HG02943 (cell line): ENCODE data around the gene PALM.
"Not testable (repeated sequence)": the region's sequence is repeated elsewhere in the genome, so short reads cannot be mapped to it uniquely, and the experiment has no call there.

Source experiments
- ATAC-seq: cut with Tn5 transposase; IDR thresholded peaks from one replicate; pipeline ENCODE4 v1.9.1; 2021; ENCODE audit warnings: mild to moderate bottlenecking, low read depth, moderate library complexity; ENCODE audit not compliant: unreplicated experiment

Gene PALM

GRCh38 chr19:702847-703246 lies 5.9 kb upstream of the PALM start:
- not testable (repeated sequence) for ATAC-seq

DNA sequence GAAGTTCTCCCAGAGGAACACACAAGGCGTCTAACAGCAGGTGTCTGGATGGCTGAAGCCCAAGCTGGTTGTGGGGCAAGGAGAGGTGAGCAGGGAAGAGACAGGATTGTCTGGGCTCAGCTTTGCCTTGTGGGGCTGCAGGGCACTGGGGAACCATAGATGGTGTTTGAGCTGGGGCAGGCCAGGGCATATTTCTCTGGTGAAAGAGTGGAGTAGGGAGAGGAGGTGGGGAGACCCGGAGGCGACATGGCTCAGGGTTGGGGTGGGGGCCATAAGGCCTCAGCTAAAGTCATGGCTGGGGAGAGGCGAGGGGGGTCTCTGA lies 5.4 kb upstream of the PALM start:
- ATAC-seq, result no peak

GRCh38 chr19:703651-704446 lies 4.9 kb upstream of the PALM start:
- ATAC-seq, result no peak

- no peak for ATAC-seq
Measured at GRCh38 chr19:704447-704741, 4.3 kb upstream of the PALM start.

- no peak for ATAC-seq
Measured at GRCh38 chr19:709196-709964, 645 bp downstream of the PALM start.

- no peak for ATAC-seq
Measured at GRCh38 chr19:709965-710571, 1.3 kb downstream of the PALM start.

DNA sequence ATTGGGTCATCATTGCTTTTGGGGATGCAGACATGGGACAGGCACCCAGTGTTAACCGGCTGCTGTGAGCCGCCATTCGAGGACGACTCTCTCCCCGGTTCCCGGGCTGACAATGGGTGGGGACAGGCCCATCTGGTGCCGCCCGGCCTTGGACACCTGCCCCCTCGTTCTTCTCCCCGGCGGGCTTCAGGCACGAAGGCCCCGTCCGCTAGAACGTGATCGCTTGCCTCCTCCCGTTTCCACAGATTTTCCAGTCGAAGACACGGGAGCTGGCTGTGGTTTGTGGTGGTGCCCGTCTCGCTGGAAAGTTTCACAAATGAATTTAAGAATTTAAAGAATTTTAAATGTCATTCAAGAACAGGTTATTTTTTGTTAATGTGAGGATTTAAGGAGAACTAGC lies 2.0 kb downstream of the PALM start:
- no peak for ATAC-seq

GRCh38 chr19:711254-711653 lies 2.5 kb downstream of the PALM start:
- ATAC-seq, result no peak

- no peak for ATAC-seq
Measured at GRCh38 chr19:715347-715746, 6.6 kb downstream of the PALM start.

DNA sequence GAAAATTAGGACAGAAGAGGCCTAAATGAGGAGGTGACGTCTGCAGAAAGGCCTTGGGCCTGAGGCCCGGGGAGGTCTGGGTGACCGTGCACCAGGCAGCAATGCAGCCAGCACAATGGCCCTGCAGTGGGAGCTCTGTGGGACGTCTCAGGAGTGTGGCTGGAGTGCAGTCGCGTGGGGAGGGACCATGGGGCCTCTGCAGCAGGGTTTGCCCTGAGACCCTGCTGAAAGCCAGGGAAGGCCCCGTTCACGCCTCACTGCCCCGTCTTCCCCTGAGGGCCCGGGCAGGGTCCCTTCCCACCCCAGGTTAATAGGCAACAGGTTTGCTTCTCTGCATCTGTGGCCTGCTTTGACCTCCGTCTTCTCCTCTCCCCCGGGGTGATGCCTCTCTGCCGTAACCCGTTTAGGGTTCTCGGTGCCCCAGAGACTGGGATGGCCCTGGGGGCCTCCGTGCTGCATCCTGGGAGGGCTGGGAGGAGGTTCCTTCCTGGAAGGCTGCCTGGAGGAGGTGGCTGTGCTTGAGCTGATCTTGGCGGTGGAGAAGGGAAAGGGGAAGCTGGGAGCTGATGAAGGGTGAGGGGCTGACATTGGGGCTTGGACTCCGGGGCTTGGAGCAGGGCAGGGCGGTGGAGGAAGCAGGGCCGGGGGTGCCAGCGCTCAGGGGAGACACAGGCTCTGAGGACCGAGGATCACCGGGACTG lies 9.7 kb downstream of the PALM start:
- ATAC-seq, result no peak

- no peak for ATAC-seq
Measured at GRCh38 chr19:718991-719512, 10.3 kb downstream of the PALM start.

GRCh38 chr19:719636-720344 lies 11.1 kb downstream of the PALM start:
- ATAC-seq, result no peak

- ATAC-seq, result no peak
Measured at GRCh38 chr19:720345-721160, 11.8 kb downstream of the PALM start.

- ATAC-seq, result no peak
Measured at GRCh38 chr19:722553-723101, 13.9 kb downstream of the PALM start.

DNA sequence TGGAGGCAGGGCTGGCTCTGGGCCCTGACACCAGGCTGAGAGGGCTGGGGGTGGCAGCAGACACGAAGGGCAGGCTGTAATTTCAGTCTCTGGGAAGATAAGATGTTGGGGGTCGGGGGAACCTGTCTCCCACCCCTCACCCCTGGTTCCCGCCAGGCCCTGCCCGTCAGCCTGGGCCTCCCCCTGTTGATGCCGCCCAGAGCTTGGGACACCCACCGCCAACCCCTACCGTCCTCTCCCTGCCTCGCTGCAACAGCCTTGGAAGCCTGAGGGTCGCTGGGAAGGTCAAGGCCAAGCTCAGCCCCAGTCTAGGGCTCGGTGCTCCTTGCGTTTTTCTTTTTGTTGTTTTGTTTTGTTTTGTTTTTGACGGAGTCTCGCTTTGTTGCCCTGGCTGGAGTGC lies 14.5 kb downstream of the PALM start:
- ATAC-seq, result no peak

GRCh38 chr19:723714-724113 lies 15.0 kb downstream of the PALM start:
- ATAC-seq, result no peak

DNA sequence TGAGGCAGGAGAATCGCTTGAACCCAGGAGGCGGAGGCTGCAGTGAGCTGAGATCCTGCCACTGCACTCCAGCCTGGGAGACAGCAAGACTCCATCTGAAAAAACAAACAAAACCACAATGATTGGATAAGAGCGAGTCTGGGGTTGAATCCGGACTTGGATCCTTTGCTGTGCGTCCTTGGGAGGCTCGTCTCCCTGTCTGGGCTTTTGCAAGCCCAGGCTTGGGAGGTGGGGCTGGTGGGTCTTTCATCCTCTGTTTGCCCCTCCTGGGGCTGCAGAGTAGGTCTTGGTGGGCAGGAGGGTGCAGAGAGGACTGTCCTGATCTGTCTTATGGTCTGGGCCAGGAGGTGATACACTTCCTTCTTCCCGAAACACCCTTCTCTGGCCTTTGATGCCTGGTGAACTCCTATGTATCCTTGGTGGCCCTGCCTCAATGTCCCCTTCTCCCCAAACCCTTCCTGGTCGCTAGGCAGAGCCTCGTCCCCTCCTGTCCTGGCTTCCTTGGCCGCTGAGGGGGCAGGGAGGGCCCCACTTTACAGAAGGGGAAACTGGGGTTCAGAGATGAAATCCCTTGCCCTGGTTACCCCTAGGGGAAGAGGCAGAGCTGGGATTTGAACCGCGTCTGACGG lies 16.8 kb downstream of the PALM start:
- ATAC-seq, result no peak

DNA sequence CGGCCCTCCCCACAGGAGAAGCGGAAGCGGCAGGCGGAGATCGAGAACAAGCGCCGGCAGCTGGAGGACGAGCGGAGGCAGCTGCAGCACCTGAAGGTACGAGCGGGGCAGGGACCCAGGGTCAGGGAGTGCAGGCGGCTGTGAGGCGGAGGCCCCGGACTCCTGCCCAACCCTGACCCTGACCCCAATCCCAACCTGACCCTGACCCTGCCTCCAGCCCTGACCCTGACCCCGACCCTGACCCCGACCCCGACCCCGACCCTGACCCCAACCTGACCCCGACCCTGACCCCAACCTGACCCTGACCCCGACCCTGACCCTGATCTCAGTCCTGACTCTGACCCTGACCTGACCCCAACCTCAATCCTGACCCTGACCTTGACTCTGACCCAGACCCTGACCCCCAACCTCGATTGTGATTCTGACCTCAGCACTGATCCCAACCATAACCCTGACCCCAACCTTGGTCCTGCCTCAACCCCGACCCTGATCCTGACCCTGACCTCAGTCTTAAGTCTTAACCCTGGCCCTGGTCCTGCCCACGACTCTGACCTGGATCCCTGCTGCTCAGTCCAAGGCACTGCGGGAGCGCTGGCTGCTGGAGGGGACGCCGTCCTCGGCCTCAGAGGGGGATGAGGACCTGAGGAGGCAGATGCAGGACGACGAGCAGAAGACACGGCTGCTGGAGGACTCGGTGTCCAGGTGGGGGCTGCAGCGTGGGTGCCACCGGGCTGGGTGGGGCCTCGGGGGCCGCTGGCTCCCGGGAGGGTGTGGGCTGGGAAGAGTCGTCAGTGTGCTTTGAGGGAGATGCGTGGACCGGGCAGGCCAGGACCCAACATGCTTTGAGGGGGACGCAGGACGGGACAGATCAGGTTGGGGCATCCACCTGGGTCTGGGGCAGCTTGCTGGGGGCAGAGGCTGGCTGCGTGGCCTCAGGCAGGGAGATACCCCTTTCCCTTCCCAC lies 18.5 kb downstream of the PALM start:
- no peak for ATAC-seq
